Stimulated activated CD4-positive, alpha-beta T cell treated with anti-CD3 and anti-CD28 coated beads, Interleukin-12 subunit alpha, Interleukin-12 subunit beta, amount 100 ng/mL, for 24 hours (primary cell): ENCODE data around the gene ARHGAP21.
"Not testable (repeated sequence)": the region's sequence is repeated elsewhere in the genome, so short reads cannot be mapped to it uniquely, and the experiment has no call there.

Experiments
- DNase-seq, 2 experiments: peaks; one replicate each; pipeline ENCODE4 v3.0.0-alpha.2; 2020; ENCODE audit warnings: low read depth in 2 of 2

ARHGAP21 gene

DNA sequence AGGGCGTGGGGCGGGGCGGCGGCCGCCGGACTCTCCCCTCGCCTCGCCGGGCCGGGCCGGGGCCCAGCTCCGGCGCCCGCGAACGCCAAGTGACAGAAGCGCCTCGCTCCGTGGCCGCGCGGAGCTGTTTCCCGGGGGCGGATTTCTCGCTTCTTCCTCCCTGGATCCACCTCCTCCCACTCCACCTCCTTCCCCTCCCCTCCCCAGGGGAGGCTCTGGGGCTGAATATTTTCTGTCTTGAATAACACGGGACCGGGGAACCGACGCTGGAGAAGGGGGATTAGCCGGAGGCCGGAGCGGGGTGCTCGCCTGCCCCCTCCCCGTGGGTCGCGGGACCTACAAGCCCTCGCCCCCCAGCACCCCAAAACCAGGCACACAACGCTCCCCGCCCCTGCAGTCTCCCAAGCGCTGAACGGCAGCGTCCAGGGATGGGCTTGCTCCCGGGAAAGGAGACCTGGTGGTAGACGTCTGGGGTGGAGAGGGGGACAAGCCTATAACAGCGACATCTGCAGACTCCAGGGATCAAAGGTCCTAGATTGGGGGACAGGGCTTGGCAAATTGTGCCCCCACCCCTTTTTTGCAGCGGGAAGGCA lies at the start of gene ARHGAP21:
TSS of gene ARHGAP21 (minus strand) at position 100 of the 593 bp plus-strand sequence. CDS start 1,988 bp downstream, outside the sequence.
- peak in 1 of 2 experiments; percentile 36 for DNase-seq

DNA sequence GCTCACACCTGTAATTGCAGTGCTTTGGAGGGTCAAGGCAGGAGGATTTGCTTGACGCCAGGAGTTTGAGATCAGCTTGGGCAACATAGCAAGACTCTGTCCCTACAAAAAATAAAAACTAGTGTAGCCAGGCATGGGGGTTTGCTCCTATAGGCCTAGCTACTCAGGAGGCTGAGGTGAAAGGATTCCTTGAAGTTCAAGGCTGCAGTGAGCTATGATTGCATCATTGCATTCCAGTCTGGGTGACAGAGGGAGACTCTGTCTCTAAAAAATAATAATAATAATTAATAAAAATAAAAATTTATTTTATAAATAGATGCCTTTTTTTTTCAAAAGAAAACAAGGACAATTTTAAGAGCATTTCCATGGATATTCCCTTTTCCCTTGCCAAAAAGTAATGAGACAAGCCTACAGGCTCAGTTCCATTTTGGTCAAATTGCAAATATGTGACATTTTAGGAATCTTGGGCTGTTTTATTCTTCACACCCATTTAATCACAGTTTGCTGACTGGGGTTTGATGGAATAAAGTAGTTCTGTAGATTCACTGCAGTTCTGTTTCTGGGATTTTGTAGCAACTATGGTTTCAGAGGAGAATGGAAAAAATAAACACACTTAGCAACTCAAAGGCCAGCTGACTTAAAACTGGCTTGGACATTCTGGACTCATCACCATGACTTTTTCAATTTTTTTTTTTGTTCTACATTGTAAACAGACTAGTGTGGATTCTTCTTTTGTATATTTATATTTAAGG lies 48.4 kb upstream of the ARHGAP21 start:
- no peak for DNase-seq

DNA sequence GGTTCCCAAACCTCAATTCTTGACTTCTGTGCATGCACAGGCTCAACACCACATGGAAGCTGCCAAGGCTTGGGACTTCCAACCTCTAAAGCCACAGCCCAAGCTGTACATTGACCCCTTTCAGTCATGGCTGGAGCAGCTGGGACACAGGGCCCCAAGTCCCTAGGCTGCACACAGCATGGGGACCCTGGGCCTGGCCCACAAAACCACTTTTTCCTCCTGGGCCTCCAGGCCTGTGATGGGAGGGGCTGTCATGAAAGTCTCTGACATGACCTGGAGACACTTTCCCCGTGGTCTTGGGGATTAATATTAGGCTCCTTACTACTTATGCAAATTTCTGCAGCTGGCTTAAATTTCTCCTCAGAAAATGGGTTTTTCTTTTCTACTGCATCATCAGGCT lies 41.3 kb upstream of the ARHGAP21 start:
- not testable (repeated sequence) for DNase-seq

DNA sequence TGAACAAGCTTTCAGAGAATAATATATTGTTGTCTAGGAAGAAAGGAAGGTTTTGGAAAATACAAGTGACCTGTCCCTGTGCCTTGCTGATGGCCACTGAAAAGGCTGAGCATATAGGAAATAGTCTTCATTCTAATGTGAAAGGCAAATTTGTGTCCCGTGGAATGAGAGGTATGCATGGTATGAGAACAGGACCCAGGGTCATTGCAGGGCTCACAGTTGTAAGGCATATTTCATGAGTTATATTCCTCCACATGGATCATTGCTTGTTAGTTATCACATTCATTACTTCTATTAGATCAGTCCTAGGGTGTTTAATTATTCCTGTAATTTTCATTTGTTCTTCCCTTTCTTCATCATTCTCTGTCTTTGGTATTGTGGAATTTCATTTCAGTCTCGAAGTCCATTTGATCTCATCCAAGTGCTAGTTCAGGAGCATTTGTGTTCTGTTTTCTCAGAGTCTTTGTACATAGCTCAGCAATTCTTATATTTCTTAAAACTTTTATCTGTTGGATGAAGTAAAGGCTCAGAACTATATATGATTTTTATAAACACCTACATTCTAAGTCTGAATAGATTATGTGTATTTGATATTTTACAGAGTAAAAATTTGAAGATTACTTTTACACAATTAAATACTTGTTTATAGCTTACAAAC lies 39.4 kb upstream of the ARHGAP21 start:
- no peak for DNase-seq

DNA sequence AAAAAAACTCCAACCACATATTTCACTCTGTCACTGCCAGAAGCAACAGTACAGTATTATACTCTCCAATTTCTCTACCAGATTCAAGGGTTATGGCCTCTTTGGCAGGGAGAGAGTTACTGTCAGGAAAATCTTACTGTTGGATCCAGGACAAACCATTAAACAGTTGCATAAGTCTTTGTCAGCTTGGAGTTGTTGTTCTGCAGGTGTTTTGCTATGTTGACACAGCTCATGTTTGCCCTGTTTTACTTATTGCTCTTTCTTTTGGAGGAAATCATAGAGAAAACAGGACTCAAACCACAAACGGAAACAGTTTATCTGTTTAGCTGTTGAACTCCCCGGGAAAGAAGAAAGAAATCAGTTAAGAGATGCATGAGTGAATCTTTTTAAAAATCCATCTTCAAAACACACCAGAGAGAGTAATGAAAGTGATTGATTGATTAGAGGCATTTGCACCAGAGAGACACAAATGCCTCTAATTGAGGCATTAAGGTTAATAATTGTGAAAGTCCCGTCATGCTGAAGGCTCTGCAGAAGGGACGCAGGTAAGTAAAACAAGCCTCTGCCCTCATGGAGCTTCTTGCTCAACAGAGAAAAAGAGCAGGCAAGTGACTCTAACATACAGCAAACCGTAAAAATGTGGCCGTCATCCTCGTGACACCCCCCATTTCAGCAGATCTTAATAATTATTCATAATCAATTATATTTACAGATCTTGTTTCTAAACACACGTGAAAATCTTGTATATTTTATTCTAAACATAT lies 38.7 kb upstream of the ARHGAP21 start:
- DNase-seq, result no peak

DNA sequence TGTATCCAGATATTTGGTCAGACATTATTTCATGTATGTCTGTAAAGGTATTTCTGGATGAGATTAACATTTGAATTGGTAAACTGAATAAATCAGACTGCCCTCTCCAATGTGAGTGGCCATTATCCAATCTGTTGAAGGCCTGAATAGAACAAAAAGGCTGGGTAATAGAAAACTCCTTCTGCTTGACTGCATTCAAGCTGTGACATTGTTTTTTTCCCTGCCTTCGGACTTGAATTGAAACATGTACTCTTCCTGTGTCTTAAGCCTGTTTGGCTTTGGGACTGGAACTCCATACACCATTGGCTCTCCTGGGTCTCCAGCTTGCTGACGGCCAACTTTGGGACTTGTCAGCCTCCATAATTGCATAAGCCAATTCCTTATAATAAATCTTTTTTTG lies 36.0 kb upstream of the ARHGAP21 start:
- DNase-seq, result no peak

DNA sequence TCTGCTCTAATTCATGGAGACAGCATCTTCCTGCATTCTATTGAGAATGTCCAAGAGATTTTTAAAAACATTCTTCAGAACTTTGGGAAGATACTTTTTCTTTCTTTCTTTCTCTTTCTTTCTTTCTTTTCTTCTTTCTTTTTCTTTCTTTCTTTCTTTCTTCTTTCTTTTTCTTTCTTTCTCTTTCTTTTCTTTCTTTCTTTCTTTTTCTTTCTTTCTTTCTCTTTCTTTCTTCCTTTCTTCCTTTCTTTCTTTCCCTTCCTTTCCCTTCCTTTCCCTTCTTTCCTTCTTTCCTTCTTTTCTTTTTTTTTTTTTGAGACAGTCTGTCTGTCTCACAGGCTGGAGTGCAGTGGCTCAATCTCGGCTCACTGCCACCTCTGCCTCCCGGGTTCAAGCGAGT lies 34.6 kb upstream of the ARHGAP21 start:
- DNase-seq, result not testable (repeated sequence)

DNA sequence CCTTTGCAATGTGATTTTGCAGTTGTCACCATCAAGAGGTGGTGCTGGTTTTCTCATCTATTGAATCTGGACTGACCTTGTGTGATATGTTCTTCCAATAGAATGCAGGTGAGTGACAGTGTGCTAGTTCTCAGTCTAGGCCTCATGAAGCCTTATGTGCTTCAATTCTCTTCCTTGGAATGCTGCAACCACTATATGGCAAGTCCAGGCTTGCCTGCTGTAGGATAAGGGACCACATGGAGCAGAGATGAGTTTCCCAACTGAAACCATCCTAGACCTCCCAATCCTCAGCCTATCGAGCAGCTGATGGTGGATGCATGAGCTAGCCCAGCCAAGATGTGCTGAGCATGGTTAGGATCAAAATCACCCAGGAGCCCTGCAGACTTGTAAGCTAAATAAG lies 32.6 kb upstream of the ARHGAP21 start:
- DNase-seq, result no peak

DNA sequence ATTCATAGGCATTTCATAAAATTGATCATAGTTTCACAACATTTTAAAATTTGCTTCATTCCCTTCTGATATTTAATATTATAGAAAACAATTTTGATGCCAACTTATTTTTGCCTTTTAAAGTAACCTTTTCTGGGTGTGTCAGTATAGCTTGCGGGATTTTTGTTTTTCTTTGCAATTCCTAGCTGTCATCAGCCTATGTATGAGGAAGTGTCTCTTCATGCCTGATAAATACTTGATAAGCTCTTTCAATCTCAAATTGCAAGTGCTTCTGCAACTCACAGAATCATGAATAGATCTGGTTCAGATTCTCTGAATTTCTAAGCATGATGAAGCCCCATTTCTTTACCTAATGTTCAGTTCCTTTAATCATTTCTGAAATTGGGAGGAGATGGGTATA lies 28.0 kb upstream of the ARHGAP21 start:
- no peak for DNase-seq

DNA sequence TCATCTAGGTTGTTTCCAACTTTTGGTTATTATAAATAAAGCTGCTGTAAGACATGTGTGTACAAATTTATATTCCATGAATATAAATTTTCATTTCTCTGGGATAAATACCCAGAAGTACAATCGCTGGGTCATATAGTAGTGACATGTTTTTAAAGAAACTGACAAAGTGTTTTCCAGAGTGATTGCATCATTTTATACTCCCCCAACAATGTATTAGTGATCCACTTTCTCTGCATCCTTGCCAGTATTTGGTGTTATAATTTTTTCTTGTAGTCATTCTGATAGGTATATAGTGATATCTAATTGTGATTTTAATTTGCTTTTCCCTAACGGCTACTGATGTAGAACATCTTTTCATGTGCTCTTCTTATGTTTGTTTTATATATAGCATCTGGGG lies 27.0 kb upstream of the ARHGAP21 start:
- no peak for DNase-seq

DNA sequence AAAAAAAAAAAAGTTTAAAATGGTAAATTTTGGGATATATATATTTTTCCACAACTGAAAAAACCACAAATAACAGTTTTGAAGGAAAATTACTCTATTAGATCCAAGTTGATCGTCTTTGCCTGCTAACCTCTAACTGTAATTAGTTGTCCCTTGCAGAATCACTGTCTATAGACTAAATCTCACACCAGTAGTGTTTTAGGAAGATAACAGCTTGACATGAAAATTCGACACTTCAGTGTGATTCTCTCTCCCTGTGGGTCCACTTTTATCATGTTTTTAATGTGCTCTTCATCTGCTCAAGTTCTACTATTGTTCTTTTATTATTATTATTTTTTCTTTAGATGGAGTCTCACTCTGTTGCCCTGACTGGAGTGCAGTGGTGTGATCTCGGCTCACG lies 24.5 kb upstream of the ARHGAP21 start:
- DNase-seq, result no peak

DNA sequence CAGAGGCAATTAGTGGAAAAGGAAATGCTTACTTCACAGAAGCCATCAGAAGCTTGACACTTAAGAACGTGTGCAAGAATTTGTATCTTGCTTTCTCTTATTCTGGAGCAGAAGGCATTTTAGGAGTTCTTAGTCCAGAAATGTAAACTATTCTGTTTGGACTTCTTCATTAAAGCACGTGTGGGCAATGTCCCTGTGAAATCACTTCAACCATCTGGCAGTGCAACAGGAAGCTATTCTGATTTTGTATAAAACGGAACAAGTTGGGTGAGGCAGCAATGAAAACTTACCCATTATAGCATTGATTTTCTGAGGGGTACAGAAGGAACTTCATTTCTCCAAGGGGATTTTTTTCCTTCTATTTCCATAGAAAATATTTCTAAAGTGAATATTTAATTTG lies 21.3 kb upstream of the ARHGAP21 start:
- no peak for DNase-seq

DNA sequence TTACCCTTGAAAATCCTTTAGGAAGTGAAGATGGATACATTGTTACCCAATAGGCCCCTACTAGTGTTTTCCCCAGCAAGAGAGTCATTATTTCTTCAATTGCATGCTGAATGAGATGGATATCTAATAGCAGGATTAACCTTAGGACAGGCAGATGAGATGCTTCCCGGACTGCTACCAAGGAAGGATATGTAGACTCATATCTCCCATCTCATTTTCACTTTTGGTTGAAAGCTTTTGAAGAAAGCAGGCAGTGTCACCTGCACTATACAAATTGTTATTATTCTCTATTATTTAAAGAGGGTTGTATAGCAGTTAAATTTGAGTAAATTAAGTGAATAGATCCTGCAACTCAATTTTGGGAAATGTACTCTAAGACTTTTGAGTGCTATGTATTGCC lies 17.0 kb upstream of the ARHGAP21 start:
- no peak for DNase-seq

DNA sequence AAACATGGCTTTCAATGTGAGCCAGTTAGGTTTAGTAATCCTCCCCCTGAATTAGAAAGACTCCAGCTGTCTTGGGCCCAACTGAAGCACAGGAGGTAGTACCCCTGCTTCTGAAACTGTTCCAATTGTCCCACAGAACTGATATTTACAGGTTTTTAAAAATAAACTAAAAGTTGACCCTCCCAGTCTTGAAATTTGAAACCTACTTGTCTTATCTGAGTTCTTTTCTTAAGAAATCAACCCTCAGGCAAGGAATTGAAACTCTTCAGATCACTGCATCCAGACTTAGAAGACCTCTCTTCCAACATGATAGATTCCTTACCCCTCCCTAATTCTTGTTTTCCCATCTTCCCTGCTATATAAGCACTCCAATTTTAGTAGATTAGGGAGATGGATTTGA lies 13.3 kb upstream of the ARHGAP21 start:
- no peak for DNase-seq

DNA sequence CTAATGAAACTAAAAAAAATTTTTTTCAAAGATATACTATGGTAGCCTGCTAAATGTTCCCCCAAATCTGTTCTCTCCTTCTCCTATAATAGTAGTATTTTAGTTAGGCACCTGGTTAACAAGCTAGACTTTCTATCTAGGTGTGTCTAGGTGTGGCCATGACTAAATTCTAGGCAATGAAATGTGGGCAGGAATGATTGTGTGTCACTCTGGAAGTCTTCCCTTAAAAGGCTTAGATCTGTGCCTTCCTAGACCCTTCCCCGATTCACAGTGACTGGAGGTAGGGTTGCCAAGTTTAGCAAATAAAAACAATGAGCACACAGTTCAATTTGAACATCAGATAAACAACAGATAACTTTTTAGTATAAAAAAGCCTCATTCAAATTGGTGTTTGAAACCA lies 8.3 kb upstream of the ARHGAP21 start:
- no peak for DNase-seq

DNA sequence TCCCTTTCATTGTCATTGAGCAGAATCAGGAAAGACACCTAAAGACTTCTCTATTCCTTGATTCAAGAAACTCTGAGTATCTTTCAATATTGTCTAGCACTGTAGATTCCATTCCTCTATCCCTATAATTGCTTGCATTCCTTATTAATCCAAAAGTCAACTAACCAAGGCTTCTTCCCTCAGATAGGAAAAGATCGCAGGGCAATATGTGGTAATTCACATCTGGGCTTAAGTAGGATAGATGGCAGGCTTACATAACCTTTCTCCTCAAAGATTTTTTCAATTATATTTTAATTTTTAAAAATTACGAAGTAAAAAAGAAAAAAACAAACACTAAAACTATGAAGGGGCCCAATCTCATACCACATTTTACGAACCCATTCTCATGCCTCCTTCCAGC lies 7.1 kb upstream of the ARHGAP21 start:
- no peak for DNase-seq

DNA sequence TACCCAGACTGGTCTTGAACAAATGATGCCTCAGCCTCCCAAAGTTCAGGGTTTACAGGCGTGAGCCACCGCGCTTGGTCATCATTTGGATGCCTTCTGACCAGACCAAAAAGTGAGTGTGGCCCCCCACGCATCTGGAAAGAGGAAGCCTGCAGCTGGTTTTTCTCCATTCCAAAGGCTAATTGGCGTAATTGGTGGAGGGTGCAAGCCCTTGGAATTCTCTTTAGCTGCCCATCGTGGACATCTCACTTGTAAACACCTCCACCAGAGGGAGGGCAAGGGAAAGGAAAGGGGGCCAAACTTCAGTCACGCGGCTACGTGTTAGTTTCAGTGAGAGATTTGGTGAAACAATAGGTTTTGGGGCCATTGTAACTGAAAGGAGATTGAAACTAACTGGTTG lies 4.1 kb upstream of the ARHGAP21 start:
- DNase-seq, result no peak

DNA sequence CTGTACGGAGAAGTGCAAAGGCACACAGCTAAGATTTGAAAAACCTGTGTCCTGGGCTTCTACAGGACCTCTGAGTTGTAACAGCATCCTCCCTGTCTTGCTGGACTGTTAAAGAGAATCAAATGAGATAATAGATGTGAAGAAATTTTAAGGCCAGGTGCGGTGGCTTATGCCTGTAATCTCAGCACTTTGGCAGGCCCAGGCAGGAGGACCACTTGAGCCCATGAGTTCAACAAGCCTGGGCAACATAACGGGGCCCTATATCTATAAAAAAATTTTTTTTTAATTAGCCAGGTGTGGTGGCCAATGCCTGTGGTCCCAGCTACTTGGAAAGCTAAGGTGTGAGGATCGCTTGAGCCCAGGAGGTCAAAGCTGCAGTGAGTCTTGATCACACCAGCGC lies 2.9 kb upstream of the ARHGAP21 start:
- DNase-seq, result no peak

DNA sequence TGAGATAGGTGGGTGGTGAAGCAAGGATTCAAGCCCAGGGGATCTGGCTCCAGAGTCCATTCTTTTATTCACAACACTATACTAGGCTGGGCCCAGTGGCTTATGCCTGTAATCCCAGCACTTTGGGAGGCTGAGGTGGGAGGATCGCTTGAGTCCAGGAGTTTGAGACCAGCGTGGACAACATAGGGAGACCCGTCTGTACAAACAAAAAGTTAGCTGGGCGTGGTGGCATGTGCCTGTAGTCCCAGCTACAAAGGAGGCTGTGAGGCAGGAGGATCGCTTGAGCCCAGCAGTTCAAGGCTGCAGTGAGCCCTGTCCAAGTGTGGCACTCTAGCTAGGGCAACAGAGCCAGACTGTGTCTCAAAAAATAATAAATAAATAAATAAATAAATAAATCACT lies 2.3 kb upstream of the ARHGAP21 start:
- DNase-seq, result not testable (repeated sequence)

DNA sequence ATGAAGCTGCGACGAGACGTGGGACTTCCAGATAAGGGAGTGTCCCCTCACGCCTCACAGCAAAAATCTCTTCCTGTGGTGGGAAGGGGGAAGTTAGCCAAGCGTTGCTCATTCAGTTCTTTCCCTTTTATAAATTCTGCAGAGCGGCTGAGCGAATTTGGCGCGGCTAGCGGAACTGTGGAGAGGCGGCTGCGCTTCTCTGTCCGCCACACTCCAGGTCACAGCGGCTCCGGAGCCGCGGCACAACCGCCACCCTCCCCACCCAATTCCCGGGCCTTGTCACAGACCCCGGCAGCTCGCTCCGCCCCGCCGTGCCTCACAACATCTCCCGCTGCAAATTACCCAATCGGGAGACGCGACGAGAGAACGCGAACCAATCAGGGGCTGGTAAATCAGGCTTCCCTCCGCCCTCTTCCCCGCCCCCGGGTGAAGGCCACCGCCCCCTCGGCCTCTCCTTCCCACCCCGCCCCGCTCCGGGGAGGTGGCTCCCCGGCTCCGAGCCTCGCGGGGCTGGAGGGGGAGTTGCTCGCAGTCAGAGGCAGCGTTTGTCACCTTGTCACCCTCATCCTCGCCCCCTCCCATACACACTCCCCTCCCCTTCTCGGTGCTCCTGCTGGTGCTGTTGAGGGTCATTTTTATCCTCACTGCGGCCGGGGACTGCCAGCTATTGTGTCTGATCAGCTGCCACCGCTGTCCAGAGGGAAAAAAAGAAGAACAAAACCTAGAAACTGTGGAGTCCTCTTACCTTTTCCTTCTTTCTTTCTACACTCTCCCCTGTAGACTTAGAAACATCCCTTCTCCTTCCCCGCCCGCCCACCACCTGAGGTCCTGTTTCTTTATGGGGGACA lies 918 bp upstream of the ARHGAP21 start:
- peak; percentile 93 to 96 for DNase-seq

DNA sequence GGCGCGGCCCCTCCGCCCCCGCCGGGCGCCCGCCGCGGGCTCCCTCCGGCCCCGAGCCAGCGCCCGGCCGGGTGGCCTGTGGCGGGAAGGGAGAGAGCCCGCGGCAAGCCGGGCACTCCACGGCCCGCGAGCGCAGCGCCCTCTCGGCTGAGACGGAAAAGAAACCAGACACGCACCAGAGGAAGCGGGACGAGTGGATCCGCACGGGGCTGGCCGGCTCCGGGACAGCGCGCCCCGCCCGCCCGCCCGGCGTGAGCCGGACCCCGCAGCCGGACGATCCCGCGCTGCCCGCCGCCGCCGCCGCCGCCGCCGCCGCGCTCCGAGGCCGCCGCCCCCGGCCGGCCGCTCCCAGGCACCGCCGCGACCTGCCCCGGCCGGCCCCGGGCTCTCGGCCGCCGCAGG lies 300 bp downstream of the ARHGAP21 start:
- DNase-seq, result peak in 1 of 2 experiments; percentile 17
